Measurements from ENCODE around the gene CASP2.
"Not testable (repeated sequence)": the region's sequence is repeated elsewhere in the genome, so short reads cannot be mapped to it uniquely, and the experiment has no call there.

Gene CASP2

GRCh38 chr7:143265017-143265693 lies 23.0 kb upstream of the CASP2 start:
- no peak for DNase-seq

- no peak for DNase-seq
Measured at GRCh38 chr7:143269251-143269650, 18.9 kb upstream of the CASP2 start.

GRCh38 chr7:143271240-143271639 lies 16.9 kb upstream of the CASP2 start:
- no peak for DNase-seq

- no peak for DNase-seq
Measured at GRCh38 chr7:143272871-143273270, 15.3 kb upstream of the CASP2 start.

GRCh38 chr7:143279186-143280098 lies 8.7 kb upstream of the CASP2 start:
- no peak for DNase-seq

GRCh38 chr7:143280160-143280559 lies 8.0 kb upstream of the CASP2 start:
- no peak for DNase-seq

- no peak for DNase-seq
Measured at GRCh38 chr7:143280566-143280965, 7.6 kb upstream of the CASP2 start.

- DNase-seq = no peak
Measured at GRCh38 chr7:143281529-143281928, 6.6 kb upstream of the CASP2 start.

- no peak for DNase-seq
Measured at GRCh38 chr7:143282124-143282523, 6.0 kb upstream of the CASP2 start.

GRCh38 chr7:143283381-143283780 lies 4.8 kb upstream of the CASP2 start:
- no peak for DNase-seq

- DNase-seq = no peak
Measured at GRCh38 chr7:143284591-143285469, 3.3 kb upstream of the CASP2 start, which contains the start of gene TMEM139. TSS of gene TMEM139 (plus strand) at chr7:143284958. CDS start at chr7:143285958, 1,000 bp downstream.

GRCh38 chr7:143285470-143285778 lies 2.7 kb upstream of the CASP2 start:
- no peak for DNase-seq

- DNase-seq = no peak
Measured at GRCh38 chr7:143285806-143286521, 2.2 kb upstream of the CASP2 start.

- DNase-seq = no peak
Measured at GRCh38 chr7:143286522-143286890, 1.6 kb upstream of the CASP2 start.

- no peak for DNase-seq
Measured at GRCh38 chr7:143287339-143287934, 714 bp upstream of the CASP2 start.

GRCh38 chr7:143288836-143289235 lies 685 bp downstream of the CASP2 start:
- DNase-seq = no peak

- no peak for DNase-seq
Measured at GRCh38 chr7:143289421-143289820, 1.3 kb downstream of the CASP2 start.

- DNase-seq = not testable (repeated sequence)
Measured at GRCh38 chr7:143289888-143290287, 1.7 kb downstream of the CASP2 start.

GRCh38 chr7:143290293-143290692 lies 2.1 kb downstream of the CASP2 start:
- DNase-seq = no peak

GRCh38 chr7:143292876-143293275 lies 4.7 kb downstream of the CASP2 start:
- no peak for DNase-seq

GRCh38 chr7:143295870-143296269 lies 7.7 kb downstream of the CASP2 start:
- no peak for DNase-seq

GRCh38 chr7:143296686-143297085 lies 8.5 kb downstream of the CASP2 start:
- no peak for DNase-seq

All from NCI-H446 treated with DMSO at 0.1 percent for 48 hours (cell line).